ENCODE results near the gene NINJ2. TPM values are rescaled to one million over a fixed set of nuclear protein-coding genes. Genes with fewer than 3 reads are reported as not detected.

Gene NINJ2
- total and polyA plus RNA-seq, 10 of the 15 experiments (the other 5 are each of a cell fraction or from before 2014, with no cell fraction given) = 8.9 to 51.6 (median 21.3) TPM

DNA sequence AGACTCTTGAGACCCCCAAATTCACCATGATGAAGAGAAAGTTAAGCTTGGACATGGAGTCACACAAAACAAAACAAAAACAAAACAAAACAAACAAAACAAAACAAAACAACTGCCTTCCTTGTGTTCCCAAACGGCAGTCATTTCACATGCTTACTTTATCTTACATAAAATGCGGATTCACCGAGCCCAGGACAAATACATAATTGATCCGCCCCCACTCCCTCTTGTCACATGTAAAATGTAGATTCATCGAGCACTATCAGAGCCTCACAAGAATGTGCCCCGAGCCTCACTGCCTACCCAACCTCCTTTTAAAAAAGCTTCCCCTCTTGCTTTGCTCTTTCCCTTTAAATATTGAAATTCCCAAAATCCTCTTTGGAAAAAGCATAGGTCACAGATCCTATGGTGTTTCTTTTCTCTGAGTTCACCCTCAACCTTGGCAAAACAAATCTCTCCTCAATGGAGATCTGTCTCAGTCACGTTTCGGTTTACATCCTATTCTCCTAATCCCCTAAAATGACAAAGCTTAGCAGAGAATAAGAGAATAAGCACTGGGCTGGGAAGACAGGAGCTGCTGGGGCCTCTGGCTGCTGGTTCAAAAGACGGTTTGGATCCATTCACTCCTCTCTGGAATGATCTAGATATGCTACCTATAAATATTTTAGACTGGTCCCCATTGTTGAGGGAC is 83.7 kb downstream of the NINJ2 start:
- no peak overlapping the region for H3K4me2 ChIP-seq (ENCODE audit: control insufficient read depth, insufficient read depth)
- RAD21 ChIA-PET (ENCODE audit: unreplicated experiment) = interaction anchor here (1.5 to 1.9 kb wide), 3 partner anchors 31 to 198 kb away, joined by 3 to 7 read pairs (median 6); no protein-coding TSS in a partner anchor
- no peak overlapping the region for H3K9ac ChIP-seq (ENCODE audit: control insufficient read depth, insufficient read depth, low read length)
- H3K27ac ChIP-seq (ENCODE audit: control insufficient read depth, insufficient read depth) = no peak overlapping the region
- no peaks in the 10 kb centered on the region for H3K27me3 ChIP-seq (replicated peaks in 1 of 2; ENCODE audit: control insufficient read depth in 2 of 2, insufficient read depth in 2 of 2, low read length in 1 of 2)
- no peak overlapping the region for H2AFZ ChIP-seq (ENCODE audit: control insufficient read depth, low read depth, low read length)
- no peak for TF ChIP-seq E4F1 (IDR thresholded peaks at IDR 0.05; ENCODE audit: borderline replicate concordance, partially characterized antibody)
- H3K4me1 ChIP-seq (ENCODE audit: control insufficient read depth, insufficient read depth, low read length) = peaks cover 10% of the 10 kb centered on the region
- FAIRE-seq = no peak
- 75% methylated on average over 9 of the region's 9 CpGs for WGBS (ENCODE audit: insufficient coverage, insufficient replicate concordance, low lambda C conversion rate, missing lambda C conversion rate)
- POLR2A ChIA-PET = interaction anchor here (1.5 kb wide), 1 partner anchor 171 kb away, joined by 4 read pairs; no protein-coding TSS in a partner anchor
- no peak for ATAC-seq
- BruUV-seq (replicated peaks) = no TSS peak
- H3K4me3 ChIP-seq = no peak overlapping the region
- no peaks in the 10 kb centered on the region for H3K79me2 ChIP-seq (ENCODE audit: control insufficient read depth, insufficient read depth, low read length)
- no peaks in the 10 kb centered on the region for H3K9me3 ChIP-seq (replicated peaks; ENCODE audit: control insufficient read depth, insufficient read depth, low read length)
- no peaks in the 10 kb centered on the region for H3K36me3 ChIP-seq (ENCODE audit: control insufficient read depth in 2 of 2, insufficient read depth in 2 of 2, low read length in 1 of 2)
- CTCF ChIA-PET = interaction anchor here (1.0 to 6.3 kb wide), 5 partner anchors 12 to 235 kb away, joined by 3 to 77 read pairs (median 5); partner anchors contain the start of gene WNK1
- intact Hi-C loops (cut with micrococcal nuclease; ENCODE audit: unreplicated experiment) = no loop called here
- H4K20me1 ChIP-seq (ENCODE audit: control insufficient read depth, insufficient read depth) = no peaks in the 10 kb centered on the region
- in situ Hi-C loops (cut with MboI) = loop anchor here (5.0 kb wide), 3 partner anchors 173 to 368 kb away; partner anchors contain the start of genes RAD52 and WNK1
- no peak for DNase-seq (ENCODE audit: low read depth, low spot score)
- SMC1A ChIA-PET (ENCODE audit: uncharacterized antibody, unreplicated experiment) = interaction anchor here (1.0 to 1.1 kb wide), 2 partner anchors 88 to 333 kb away, joined by 3 read pairs; no protein-coding TSS in a partner anchor

Data from GM12878 (cell line).